HAP-1 (cell line): ENCODE data around the gene GGA1.

Experiments used
- DNase-seq, 2 experiments: peaks; one replicate each; pipeline ENCODE4 v3.0.0-alpha.2; 2016 to 2020; ENCODE audit warnings: low spot score in 2 of 2
- H3K27me3 ChIP-seq: fragments of 250-450 bp; sonication (Bioruptor Pico); 2 replicates; pipeline ENCODE4 v1.5.1; 2020; ENCODE audit warnings: low read depth, mild to moderate bottlenecking, moderate library complexity
- H3K36me3 ChIP-seq: fragments of 250-450 bp; sonication (Bioruptor Pico); replicated peaks from 2 replicates; pipeline ENCODE4 v1.5.1; 2020; ENCODE audit warnings: mild to moderate bottlenecking
- H3K4me1 ChIP-seq: fragments of 250-450 bp; sonication (Bioruptor Pico); 2 replicates; pipeline ENCODE4 v1.5.1; 2020; ENCODE audit warnings: mild to moderate bottlenecking
- H3K4me3 ChIP-seq: fragments of 250-450 bp; sonication (Bioruptor Pico); 2 replicates; pipeline ENCODE4 v1.5.1; 2020; ENCODE audit warnings: mild to moderate bottlenecking, moderate library complexity
- H3K9me3 ChIP-seq: fragments of 250-450 bp; sonication (Bioruptor Pico); 2 replicates; pipeline ENCODE4 v1.5.1; 2020; ENCODE audit warnings: mild to moderate bottlenecking, moderate library complexity
- in situ Hi-C: fragments of 300-500 bp; cut with MboI; formaldehyde crosslinking; loops from 3 replicates; pipeline ENCODE4 v1.14.3; 2020; ENCODE audit warnings: low sequenced_read_pairs, inconsistent platforms, mixed read lengths

The GGA1 gene

DNA sequence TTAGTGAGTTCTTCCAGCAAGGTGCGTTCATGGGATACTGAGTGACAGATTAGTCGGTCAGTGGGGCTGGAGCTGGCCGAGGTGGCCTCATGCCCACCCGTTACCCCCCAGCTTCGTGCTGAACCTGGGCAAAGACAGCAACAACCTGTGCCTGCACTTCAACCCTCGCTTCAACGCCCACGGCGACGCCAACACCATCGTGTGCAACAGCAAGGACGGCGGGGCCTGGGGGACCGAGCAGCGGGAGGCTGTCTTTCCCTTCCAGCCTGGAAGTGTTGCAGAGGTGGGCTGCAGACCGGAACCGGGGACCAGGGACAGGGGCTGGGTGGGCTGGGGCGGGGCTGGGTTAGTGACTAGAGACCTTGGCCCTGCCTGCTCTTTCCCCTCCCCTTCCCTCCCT, 69.7 kb downstream of the GGA1 start:
- Histone ChIP-seq H3K36me3 (no peaks in the 10 kb centered on the region), H3K4me3 (no peak overlapping the region), H3K9me3 (no peaks in the 10 kb centered on the region), H3K27me3 (no peaks in the 10 kb centered on the region), H3K4me1 (peaks cover 27% of the 10 kb centered on the region)
- no peak for DNase-seq
- in situ Hi-C loops: no loop called here

DNA sequence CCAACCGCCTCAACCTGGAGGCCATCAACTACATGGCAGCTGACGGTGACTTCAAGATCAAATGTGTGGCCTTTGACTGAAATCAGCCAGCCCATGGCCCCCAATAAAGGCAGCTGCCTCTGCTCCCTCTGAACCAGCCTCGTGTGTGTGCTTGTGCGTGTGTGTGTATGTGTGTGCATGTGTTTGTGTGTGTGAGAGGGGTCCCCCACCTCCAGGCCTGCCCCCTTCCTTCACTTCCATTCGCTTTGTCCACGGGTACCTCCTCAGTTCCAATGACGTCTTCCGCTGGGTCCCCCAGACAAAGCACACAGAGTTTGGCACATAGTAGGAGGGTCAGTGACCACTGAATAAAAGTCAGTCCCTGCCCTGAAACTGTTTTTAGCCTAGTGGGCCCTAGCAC, 71.0 kb downstream of the GGA1 start:
- no peaks in the 10 kb centered on the region for H3K9me3 ChIP-seq
- no peaks in the 10 kb centered on the region for H3K36me3 ChIP-seq
- in situ Hi-C loops: no loop called here
- H3K27me3 ChIP-seq: no peaks in the 10 kb centered on the region
- no peak for DNase-seq
- H3K4me1 ChIP-seq: peaks cover 23% of the 10 kb centered on the region
- no peak overlapping the region for H3K4me3 ChIP-seq

DNA sequence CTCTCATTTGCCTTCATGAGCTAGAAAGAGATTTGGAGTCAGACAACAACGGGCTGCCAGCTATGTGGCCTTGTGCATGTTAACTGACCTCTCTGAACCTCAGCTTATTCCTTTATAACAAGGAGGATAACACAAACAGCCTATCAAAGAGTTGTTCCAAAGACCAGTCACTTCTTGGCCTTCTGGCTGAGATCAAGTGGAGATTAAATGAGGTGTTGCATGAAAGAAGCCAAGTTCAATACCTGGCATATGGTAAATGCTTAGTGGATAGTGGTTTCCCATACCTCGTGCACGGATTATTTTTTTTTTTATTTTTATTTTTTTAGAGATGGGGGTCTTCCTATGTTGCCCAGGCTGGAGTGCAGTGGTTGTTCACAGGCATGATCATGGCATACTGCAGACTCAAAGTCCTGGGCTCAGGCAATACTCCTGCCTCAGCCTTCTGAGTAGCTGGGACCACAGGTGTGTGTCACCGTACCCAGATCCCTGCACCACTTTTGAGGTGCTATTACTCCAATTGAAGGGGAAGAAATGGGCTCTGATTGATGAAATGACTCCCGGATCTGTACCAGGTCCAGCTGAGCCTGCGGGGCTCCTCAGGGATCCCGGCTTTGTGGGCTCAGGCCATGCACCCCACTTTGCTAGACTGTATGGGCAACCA, 71.7 kb downstream of the GGA1 start:
- H3K4me1 ChIP-seq: peaks cover 17% of the 10 kb centered on the region

DNA sequence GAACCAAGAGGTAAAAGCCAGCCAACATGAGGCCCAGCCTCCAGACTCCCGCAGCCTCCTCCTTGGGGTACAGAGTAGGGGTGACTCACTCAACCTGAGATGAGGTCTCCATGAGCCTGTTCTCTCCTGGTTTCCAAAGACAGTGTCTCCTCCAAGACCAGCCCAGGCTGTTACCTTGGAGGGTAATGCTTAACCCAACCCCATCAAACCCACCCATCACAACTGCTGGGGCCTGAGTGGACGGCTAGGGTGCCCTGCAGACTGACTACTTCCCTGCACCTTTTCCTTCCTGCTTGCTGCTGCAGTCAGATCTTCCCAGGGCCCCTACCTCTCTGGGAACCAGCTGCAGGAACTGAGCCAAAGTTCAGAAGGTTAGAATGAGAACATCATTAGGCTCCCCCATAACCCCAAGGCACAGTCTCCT, 72.4 kb downstream of the GGA1 start:
- Histone ChIP-seq H3K9me3 (no peaks in the 10 kb centered on the region), H3K27me3 (no peaks in the 10 kb centered on the region), H3K4me3 (no peak overlapping the region), H3K4me1 (peaks cover 14% of the 10 kb centered on the region), H3K36me3 (no peaks in the 10 kb centered on the region)
- DNase-seq: no peak
- in situ Hi-C loops: no loop called here

More for the DNA sequence above, 71.7 kb downstream of the GGA1 start:
- in situ Hi-C loops: no loop called here
- no peaks in the 10 kb centered on the region for H3K9me3 ChIP-seq
- H3K36me3 ChIP-seq: no peaks in the 10 kb centered on the region
- DNase-seq: no peak
- H3K27me3 ChIP-seq: no peaks in the 10 kb centered on the region
- H3K4me3 ChIP-seq: no peak overlapping the region

DNA sequence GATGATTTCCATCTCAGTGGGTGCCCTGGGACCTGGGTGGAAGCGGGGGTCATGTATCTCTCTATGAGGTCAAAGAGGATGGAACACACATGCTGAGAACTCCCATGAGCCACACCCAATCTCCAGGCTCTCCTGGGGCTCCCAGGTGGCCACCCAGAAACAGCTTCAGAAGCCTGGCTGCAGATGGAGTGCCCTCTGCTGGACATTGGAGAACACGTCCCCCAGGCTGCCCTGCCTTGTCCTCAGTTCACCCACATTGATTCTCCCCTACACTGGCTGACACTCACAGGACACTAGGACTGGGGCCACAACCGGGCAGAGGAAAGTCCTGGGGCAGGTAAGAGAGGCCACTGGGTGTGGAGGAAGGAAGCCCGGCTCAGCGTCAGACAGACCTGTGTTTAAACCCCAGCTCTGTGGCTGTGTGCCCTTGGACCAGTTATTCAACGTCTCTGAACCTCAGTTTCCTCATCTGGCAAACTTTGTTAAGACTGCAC, 73.0 kb downstream of the GGA1 start:
- Histone ChIP-seq H3K4me3 (no peak overlapping the region), H3K36me3 (no peaks in the 10 kb centered on the region; the same call in 1 of the 2 replicates), H3K27me3 (no peaks in the 10 kb centered on the region), H3K4me1 (peaks cover 9% of the 10 kb centered on the region), H3K9me3 (no peaks in the 10 kb centered on the region)
- DNase-seq: peak; percentile 72 to 87
- in situ Hi-C loops: no loop called here
